Right atrium auricular region (tissue), 2 donors: ENCODE measurements around the gene CIB2. TPM values are rescaled to one million over a fixed set of nuclear protein-coding genes. Genes with fewer than 3 reads are reported as not detected.

ENCODE experiments used
- DNase-seq: peaks from one replicate; pipeline ENCODE4 v3.0.0-alpha.2; 2019; ENCODE audit warnings: low spot score
- H3K27ac ChIP-seq, 2 donors: fragments of 200-600 bp; sonication (generic); 1 replicate in 1 of 2; 2 replicates in 1 of 2; pipeline ENCODE4 v1.5.1; 2016 to 2019
- H3K27me3 ChIP-seq, 2 donors: fragments of 200-600 bp; sonication (generic); one replicate each; pipeline versions ENCODE4 v1.5.1 to v1.6.0; 2017 to 2019
- H3K36me3 ChIP-seq: fragments of 200-600 bp; sonication (generic); one replicate; pipeline ENCODE4 v1.5.1; 2016
- H3K4me1 ChIP-seq, 2 donors: fragments of 200-600 bp; sonication (generic); one replicate each; pipeline versions ENCODE4 v1.5.1 to v1.6.0; 2017 to 2019
- H3K4me3 ChIP-seq, 2 donors: fragments of 200-600 bp; sonication (generic); 1 replicate in 1 of 2; 2 replicates in 1 of 2; pipeline ENCODE4 v1.5.1; 2017 to 2019; ENCODE audit warnings: mild to moderate bottlenecking in 1 of 2, moderate library complexity in 1 of 2
- H3K9me3 ChIP-seq, 2 donors: fragments of 200-600 bp; sonication (generic); one replicate each; pipeline ENCODE4 v1.5.1; 2019
- CTCF ChIP-seq, 2 donors: fragments of 200-600 bp; sonication (generic); IDR thresholded peaks; one replicate each; pipeline ENCODE4 v1.5.1; 2019; ENCODE audit warnings: antibody characterized with exemption in 2 of 2
- total RNA-seq, 2 donors: library from RNA; depleted of rRNA; stranded (reverse); fragments of >200 nt; gene quantifications; one replicate each; pipeline ENCODE4 v1.1.0, GENCODE V29; 2016

The CIB2 gene
- total RNA-seq, 2 donors from 2014 or later, result 37.2 to 38.6 TPM

GRCh38 chr15:78127882-78128281 is 3.4 kb downstream of the CIB2 start:
- no peak for TF ChIP-seq CTCF (IDR thresholded peaks at IDR 0.05)
- Histone ChIP-seq H3K27me3 (no peaks in the 10 kb centered on the region), H3K36me3 (no peaks in the 10 kb centered on the region), H3K9me3 (no peaks in the 10 kb centered on the region), H3K4me1 (peaks cover 0 to 21% of the 10 kb centered on the region in 2 donors), H3K4me3 (no peak overlapping the region), H3K27ac (no peak overlapping the region)
- no peak for DNase-seq

DNA sequence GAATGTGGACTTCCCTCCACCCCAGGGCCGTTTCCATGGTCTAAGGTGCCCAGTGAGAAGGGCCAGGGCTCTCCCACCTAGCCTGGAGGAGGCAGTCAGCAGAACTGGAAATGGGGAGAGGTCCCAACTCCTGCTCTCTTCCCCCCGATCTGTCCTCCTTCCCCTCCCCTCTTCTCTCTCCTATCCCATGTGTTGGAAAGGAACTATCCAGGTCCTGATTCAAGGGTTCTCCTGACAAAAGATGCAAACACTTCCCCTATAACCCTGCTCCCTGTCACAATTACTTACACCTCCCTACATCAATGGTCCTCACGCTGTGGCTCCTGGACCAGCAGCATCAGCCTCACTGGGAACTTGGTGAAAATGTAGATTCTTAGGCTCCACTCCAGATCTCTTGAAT is 6.0 kb downstream of the CIB2 start:
- no peak overlapping the region for H3K4me3 ChIP-seq

GRCh38 chr15:78120523-78120922 is 10.7 kb downstream of the CIB2 start:
- no peak for TF ChIP-seq CTCF (IDR thresholded peaks at IDR 0.05)
- Histone ChIP-seq H3K4me3 (no peak overlapping the region), H3K36me3 (no peaks in the 10 kb centered on the region), H3K27ac (peak overlapping the region in 1 of 2 donors; percentile 41), H3K27me3 (no peaks in the 10 kb centered on the region), H3K4me1 (no peaks in the 10 kb centered on the region), H3K9me3 (no peaks in the 10 kb centered on the region)
- no peak for DNase-seq

More for the DNA sequence above, 6.0 kb downstream of the CIB2 start:
- Histone ChIP-seq H3K36me3 (no peaks in the 10 kb centered on the region), H3K27ac (no peak overlapping the region), H3K27me3 (no peaks in the 10 kb centered on the region), H3K4me1 (peaks cover 0 to 11% of the 10 kb centered on the region in 2 donors), H3K9me3 (no peaks in the 10 kb centered on the region)
- TF ChIP-seq CTCF (IDR thresholded peaks at IDR 0.05), result no peak
- no peak for DNase-seq

DNA sequence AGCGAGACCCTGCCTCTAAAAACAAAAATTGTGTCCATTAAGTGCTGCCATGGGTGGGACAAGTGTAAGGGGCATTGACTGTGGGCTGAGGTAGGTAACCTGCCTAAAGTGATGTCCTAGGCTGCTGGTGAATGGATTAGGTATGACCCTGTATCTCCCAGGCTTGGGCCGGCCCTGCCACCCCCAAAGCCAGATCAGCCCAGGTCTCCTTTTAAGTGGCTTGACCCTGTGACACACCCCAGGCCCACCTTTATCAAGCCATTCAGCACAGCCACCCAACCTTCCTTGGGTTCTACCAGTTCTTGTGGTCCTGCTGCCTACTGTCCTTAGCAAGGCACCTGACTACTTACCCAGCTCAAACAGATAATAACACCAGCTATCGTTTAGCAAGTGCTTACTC is 18.7 kb downstream of the CIB2 start:
- no peak for TF ChIP-seq CTCF (IDR thresholded peaks at IDR 0.05)
- Histone ChIP-seq H3K36me3 (no peaks in the 10 kb centered on the region), H3K4me3 (no peak overlapping the region), H3K27me3 (no peaks in the 10 kb centered on the region), H3K27ac (no peak overlapping the region), H3K9me3 (no peaks in the 10 kb centered on the region), H3K4me1 (no peaks in the 10 kb centered on the region)
- DNase-seq, result no peak

DNA sequence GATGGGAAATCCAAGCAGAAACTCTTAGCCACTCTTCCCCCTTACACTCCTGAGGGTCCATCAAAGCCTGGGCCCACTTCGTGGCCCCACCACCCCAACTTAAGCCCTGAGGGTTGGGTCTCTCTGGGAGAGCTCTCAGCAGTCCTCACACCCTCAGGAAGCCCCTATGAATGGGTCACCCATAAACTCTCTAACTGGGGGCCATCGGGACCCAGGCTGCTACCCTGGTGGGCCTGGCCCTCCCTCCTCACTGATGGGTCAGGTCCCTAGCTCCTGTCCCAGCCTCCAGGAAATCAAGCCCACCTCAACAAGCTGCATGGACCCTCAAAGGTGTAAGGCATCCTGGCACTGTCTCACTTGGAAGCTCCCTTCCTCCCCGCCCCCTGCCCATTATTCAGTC is 19.5 kb downstream of the CIB2 start:
- Histone ChIP-seq H3K4me1 (no peaks in the 10 kb centered on the region), H3K27me3 (no peaks in the 10 kb centered on the region), H3K4me3 (no peak overlapping the region), H3K27ac (no peak overlapping the region), H3K36me3 (no peaks in the 10 kb centered on the region), H3K9me3 (no peaks in the 10 kb centered on the region)
- no peak for TF ChIP-seq CTCF (IDR thresholded peaks at IDR 0.05)
- no peak for DNase-seq

DNA sequence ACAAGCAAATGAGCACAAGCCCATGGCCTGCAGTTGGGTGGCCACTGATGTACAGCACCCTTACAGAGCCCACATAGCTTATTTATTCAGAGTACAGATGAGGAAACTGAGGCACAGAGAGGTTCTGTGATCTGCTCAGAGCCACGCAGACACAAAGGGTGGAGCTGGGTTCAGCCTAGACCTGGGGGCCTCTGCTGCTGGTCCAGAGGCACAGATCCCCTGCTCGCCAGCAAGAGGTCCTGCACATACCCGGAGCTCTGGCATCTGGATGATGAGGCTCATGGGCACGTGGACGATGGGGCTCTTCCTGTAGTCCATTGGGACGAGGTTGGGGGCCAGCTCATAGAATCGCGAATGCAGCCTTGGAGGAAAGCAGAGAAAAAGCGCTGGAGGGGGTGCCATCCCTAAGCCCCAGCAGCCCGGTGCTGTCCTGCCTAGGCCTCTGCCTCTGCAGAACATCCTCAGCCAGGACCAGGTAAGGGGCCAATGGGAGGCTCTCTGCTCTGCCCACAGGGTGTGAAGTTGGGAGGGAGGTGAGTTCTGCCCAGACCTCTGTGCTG is 20.2 kb downstream of the CIB2 start:
- H3K27me3 ChIP-seq, result no peaks in the 10 kb centered on the region
- no peak for TF ChIP-seq CTCF (IDR thresholded peaks at IDR 0.05)
- no peak for DNase-seq
- H3K4me1 ChIP-seq, result no peaks in the 10 kb centered on the region
- no peaks in the 10 kb centered on the region for H3K36me3 ChIP-seq
- H3K9me3 ChIP-seq, result no peaks in the 10 kb centered on the region
- H3K27ac ChIP-seq, result no peak overlapping the region
- no peak overlapping the region for H3K4me3 ChIP-seq
